Heart right ventricle (tissue), 16 donors: ENCODE measurements around the gene TRIM28. TPM values are rescaled to one million over a fixed set of nuclear protein-coding genes. Genes with fewer than 3 reads are reported as not detected.

ENCODE experiments used
- ATAC-seq, 8 donors: fragments of 200-7000 bp; cut with Tn5 transposase; one replicate each; pipeline ENCODE4 v1.9.1; 2020; ENCODE audit warnings: mild to moderate bottlenecking in 8 of 8, moderate library complexity in 8 of 8, moderate number of reproducible peaks in 1 of 8
- DNase-seq, 2 donors: peaks; one replicate each; pipeline ENCODE4 v3.0.0-alpha.2; 2020
- H3K27ac ChIP-seq, 10 donors: fragments of 200-600 bp; sonication (generic) in 2 of 10; one replicate each; pipeline versions ENCODE4 v1.5.0 to v1.8.0; 2020 to 2022; ENCODE audit warnings: mild to moderate bottlenecking in 3 of 10
- H3K27me3 ChIP-seq, 7 donors: fragments of 200-600 bp; one replicate each; pipeline ENCODE4 v1.8.0; 2021 to 2022; ENCODE audit warnings: mild to moderate bottlenecking in 2 of 7
- H3K36me3 ChIP-seq, 9 donors: fragments of 200-600 bp; sonication (generic) in 1 of 9; one replicate each; pipeline versions ENCODE4 v1.5.0 to v1.8.0; 2020 to 2022; ENCODE audit warnings: mild to moderate bottlenecking in 2 of 9
- H3K4me1 ChIP-seq, 9 donors: fragments of 200-600 bp; sonication (generic) in 1 of 9; one replicate each; pipeline versions ENCODE4 v1.5.0 to v1.8.0; 2020 to 2022; ENCODE audit warnings: mild to moderate bottlenecking in 4 of 9
- H3K4me3 ChIP-seq, 10 donors: fragments of 200-600 bp; sonication (generic) in 2 of 10; one replicate each; pipeline versions ENCODE4 v1.5.0 to v1.8.0; 2020 to 2022; ENCODE audit warnings: mild to moderate bottlenecking in 7 of 10, moderate library complexity in 2 of 10
- H3K9me3 ChIP-seq, 11 donors: fragments of 200-600 bp in 10 of 11; sonication (generic) in 2 of 11; one replicate each; pipeline versions ENCODE4 v1.5.0 to v1.8.0; 2013 to 2022; ENCODE audit warnings: mild to moderate bottlenecking in 2 of 11, control low read depth in 1 of 11, moderate library complexity in 1 of 11
- CTCF ChIP-seq, 9 donors: fragments of 200-600 bp; sonication (generic) in 2 of 9; IDR thresholded peaks; one replicate each; pipeline versions ENCODE4 v1.5.0 to v1.8.0; 2021 to 2022; ENCODE audit warnings: antibody characterized with exemption in 9 of 9, mild to moderate bottlenecking in 5 of 9, moderate library complexity in 1 of 9
- WGBS, 2 donors: extraction: QIAGEN DNeasy Blood & Tissue Kit; methylation state at CpG; one replicate each; pipeline ENCODE4 v1.1.7; 2013; ENCODE audit warnings: inconsistent platforms in 1 of 2; 5-methylcytosine and 5-hydroxymethylcytosine counted together
- intact Hi-C, 10 donors: fragments of 100-400 bp; cut with DNase I; formaldehyde crosslinking; loops; one replicate each; pipeline versions ENCODE4 v1.11.1 to v1.14.2; 2022
- polyA plus RNA-seq, 2 donors: library from polyadenylated mRNA; stranded (reverse); fragments of 200-250 nt; gene quantifications; one replicate each; pipeline ENCODE4 v1.2.3, GENCODE V29; 2013
- total RNA-seq, 10 donors: library from RNA; stranded (reverse); fragmentation: NEBNext Ultra II Directional in 3 of 10; extraction: Animal tissue kit (Norgen Biotek cat#: 25700) in 3 of 10; gene quantifications; one replicate each; pipeline versions ENCODE4 v1.2.1 to v1.2.4, GENCODE V29; 2021 to 2023
- donor health status: Arrhythmogenic right ventricular cardiomyopathy.
- donor health status: ischemic (EF 13 %, LVEDD 7.1; RV severe dilation, severe dysfunction).
- donor health status: healthy with polysubstance abuse.
- donor health status: DM: no; HTN: yes; CAD: no.
- donor health status: DM: no; HTN: no; CAD: no.
- donor health status: ischemic (EF 25% LVEDD 6.9; RV normal size, moderate dysfunction).
- donor health status: ischemic (EF 25% LVEDD 5.7; RV mildly dilated, moderate dysfunction).
- donor health status: healthy.
- donor health status: DM: yes; HTN: yes; CAD: no.
- donor health status: Ischemic cardiomyopathy.
- donor health status: ischemic (EF 35%, LVEDD 5.7; RV mildly dilated, moderate dysfunction).
- donor health status: nonischemic (EF 11% LVEDD 7.7; RV severe dilation, severe dysfunction).
- donor health status: DM: yes; HTN: yes; CAD: no.
- donor health status: PGD.
- donor health status: ischemic (EF 29% LVEDD 5.4; RV normal size, mild dysfunction).
- donor health status: nonischemic (EF 23%, LVEDD 6.1; RV moderate dilation, normal function).

Gene TRIM28
- total and polyA plus RNA-seq, 12 donors, result 105 to 163 (median 142) TPM

DNA sequence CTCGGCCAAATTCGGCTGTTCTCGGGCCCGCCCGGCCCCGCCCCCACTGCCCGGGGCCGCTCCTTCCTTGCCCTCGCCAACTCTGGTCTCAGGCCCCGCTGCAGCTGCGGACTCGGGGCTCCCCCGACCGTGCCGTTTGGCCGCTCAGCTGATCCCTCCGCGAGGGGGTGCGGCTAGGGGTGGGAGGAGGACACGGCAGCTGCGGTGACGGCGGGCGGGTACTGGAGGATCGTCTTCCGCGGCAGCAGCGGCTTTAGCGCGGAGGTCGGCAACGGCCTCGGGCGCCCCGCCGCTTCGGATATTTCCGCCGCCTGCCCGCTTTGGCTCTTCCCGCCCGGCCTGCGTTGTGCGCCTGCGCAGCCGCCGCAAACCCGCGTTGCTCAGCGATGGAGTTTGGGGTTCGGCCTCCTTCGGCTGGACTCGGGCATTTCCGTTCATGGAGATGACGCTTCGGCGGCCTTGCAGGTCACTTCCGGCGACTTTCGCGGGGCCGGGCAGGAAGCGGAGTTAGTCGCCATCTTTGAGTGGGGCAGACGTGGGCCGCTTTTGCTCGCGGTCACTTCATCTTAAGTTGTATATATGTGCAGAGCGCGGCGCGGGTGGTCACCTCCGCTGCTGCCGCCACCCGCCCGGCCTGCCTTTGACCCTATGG lies 14.9 kb downstream of the TRIM28 start:
- 1% methylated on average over 71 to 76 of the region's 76 CpGs for WGBS, 2 donors
- intact Hi-C loops, result loop anchor here in 2 of 10 donors (1.0 kb wide), 2 partner anchors 14 to 15 kb away; partner anchors contain the start of gene MZF1 (in 1 of the 2)
- ATAC-seq, result peak; percentile 76 to 93 (median 84)

GRCh38 chr19:58559275-58560006 lies 15.6 kb downstream of the TRIM28 start:
- 1 to 2% methylated on average over 32 to 33 of the region's 33 CpGs for WGBS, 2 donors
- Histone ChIP-seq H3K36me3 (peaks cover 0 to 16% (median 11%) of the 10 kb centered on the region in 9 donors), H3K27ac (peak overlapping the region; percentile 98 to 100 (median 100)), H3K27me3 (peaks cover 0 to 24% (median 0%) of the 10 kb centered on the region in 7 donors), H3K4me1 (peaks cover 26 to 70% (median 60%) of the 10 kb centered on the region in 9 donors), H3K4me3 (peak overlapping the region; percentile 57 to 98 (median 76)), H3K9me3 (no peaks in the 10 kb centered on the region)
- TF ChIP-seq CTCF (IDR thresholded peaks at IDR 0.05), result no peak
- intact Hi-C loops, result loop anchor here in 2 of 10 donors (1.0 kb wide), 2 partner anchors 13 to 14 kb away; partner anchors contain the start of gene MZF1 (in 1 of the 2)
- ATAC-seq, result peak; percentile 62 to 82 (median 72)
- DNase-seq, result peak; percentile 90 to 94

More for the DNA sequence above, 14.9 kb downstream of the TRIM28 start:
- TF ChIP-seq CTCF (IDR thresholded peaks at IDR 0.05), result peak in 1 of 9 donors; percentile 9
- peak overlapping the region; percentile 98 to 100 (median 100) for H3K27ac ChIP-seq
- H3K36me3 ChIP-seq, result peaks cover 0 to 18% (median 11%) of the 10 kb centered on the region in 9 donors
- peak; percentile 99 to 100 for DNase-seq
- peaks cover 0 to 24% (median 0%) of the 10 kb centered on the region in 7 donors for H3K27me3 ChIP-seq
- H3K4me1 ChIP-seq, result peaks cover 33 to 76% (median 65%) of the 10 kb centered on the region in 9 donors
- peak overlapping the region; percentile 57 to 98 (median 76) for H3K4me3 ChIP-seq
- H3K9me3 ChIP-seq, result no peaks in the 10 kb centered on the region

DNA sequence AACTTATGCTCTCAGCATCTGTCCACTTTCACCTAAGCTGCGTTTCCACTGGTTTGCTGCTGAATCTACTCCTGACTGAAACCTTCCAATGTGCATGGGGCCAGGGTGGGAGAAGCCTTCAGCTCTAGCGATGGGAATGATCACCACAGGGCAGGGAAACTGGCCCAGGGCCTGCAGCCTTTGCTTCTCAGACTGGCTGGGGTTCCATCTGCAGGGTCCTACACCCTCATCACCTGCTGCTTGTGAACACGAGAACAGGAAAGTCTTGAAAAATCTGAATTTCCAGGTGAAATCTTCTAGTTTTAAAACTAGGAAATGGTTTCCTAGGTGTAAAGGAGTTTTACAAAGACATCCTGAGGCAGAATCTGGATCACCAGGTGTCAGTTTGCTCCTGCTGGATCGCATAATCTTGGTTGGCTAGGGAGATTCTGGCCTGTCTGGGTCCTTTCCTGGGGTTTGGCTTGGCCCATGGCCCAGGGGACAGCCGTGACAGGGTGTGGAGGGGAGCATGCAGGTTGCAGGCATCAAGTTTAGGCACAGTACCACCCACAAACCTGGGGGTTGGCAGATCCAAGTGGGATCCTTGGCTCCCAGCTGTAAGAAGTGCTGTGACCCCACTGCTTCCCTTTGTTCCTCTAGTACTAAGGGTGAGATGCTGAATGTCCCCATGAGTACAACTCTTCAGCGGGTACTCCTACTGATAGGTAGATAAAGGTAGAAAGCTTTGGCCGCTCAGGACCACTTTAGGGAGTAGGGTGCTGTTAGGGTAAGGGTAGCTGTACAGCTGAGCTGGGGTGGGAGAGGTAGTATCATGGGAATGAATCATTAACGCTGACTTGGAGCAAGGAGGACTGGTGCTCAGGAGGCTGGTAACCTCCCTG lies 16.4 kb downstream of the TRIM28 start:
- TF ChIP-seq CTCF (IDR thresholded peaks at IDR 0.05), result no peak
- DNase-seq (no peak), ATAC-seq (no peak)
- H3K36me3 ChIP-seq, result peaks cover 0 to 16% (median 11%) of the 10 kb centered on the region in 9 donors
- H3K27ac ChIP-seq, result peak overlapping the region in 9 of 10 donors; percentile 98 to 100 (median 100)
- peaks cover 26 to 67% (median 57%) of the 10 kb centered on the region in 9 donors for H3K4me1 ChIP-seq
- H3K27me3 ChIP-seq, result peaks cover 0 to 24% (median 0%) of the 10 kb centered on the region in 7 donors
- peak overlapping the region in 9 of 10 donors; percentile 59 to 98 (median 77) for H3K4me3 ChIP-seq
- intact Hi-C loops, result no loop called here
- WGBS, 2 donors, result 78 to 81% methylated on average over 8 of the region's 8 CpGs
- H3K9me3 ChIP-seq, result no peaks in the 10 kb centered on the region
